ENCODE measurements around the gene CERK.
"Not testable (repeated sequence)": the region's sequence is repeated elsewhere in the genome, so short reads cannot be mapped to it uniquely, and the experiment has no call there.

Gene CERK

GRCh38 chr22:46659791-46660186 is 78.3 kb downstream of the CERK start:
- FAIRE-seq = no peak

- FAIRE-seq = no peak
Measured at GRCh38 chr22:46659059-46659790, 78.8 kb downstream of the CERK start.

GRCh38 chr22:46657996-46658947 is 79.8 kb downstream of the CERK start:
- no peak for FAIRE-seq

GRCh38 chr22:46657655-46657953 is 80.4 kb downstream of the CERK start:
- FAIRE-seq = no peak

DNA sequence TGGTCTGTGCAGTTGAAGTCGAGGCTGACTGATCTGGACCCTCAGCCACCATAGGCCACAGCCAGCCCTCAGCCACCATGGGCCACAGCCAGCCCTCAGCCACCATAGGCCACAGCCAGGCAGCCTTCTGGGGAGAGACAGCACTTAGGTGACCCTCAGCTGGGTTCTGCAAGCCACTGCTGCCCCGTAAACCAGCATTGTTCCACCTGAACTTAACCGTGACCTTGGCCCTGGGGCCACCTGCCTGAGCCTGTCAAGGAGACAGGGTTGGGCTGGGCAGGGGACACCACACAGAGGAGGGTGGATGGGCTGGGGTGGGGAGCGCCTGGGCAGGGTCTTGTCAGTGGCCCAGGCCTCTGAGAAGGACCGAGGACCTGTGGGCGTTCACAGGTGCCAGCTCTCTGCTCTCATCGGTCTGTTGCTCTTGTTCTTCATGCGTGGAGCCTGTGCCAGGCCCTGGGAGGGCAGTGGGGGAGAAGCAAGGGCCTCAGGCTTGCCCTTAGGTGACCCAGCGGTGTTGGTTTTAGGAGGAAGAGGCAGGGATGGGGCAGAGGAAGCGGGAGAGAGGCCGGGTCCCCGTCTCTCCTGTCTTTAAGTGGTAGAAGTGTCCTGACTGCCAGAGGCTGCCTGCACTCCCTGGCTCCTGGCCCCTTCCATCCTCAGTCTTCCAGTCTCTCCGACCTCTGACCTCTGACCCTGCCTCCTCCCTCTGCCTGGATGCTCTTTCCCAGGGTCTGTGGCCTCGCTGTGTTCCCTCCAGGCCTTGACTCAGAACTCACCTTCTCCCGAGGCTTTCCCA is 81.0 kb downstream of the CERK start:
- FAIRE-seq = no peak

- FAIRE-seq = no peak
Measured at GRCh38 chr22:46655861-46656608, 82.0 kb downstream of the CERK start.

DNA sequence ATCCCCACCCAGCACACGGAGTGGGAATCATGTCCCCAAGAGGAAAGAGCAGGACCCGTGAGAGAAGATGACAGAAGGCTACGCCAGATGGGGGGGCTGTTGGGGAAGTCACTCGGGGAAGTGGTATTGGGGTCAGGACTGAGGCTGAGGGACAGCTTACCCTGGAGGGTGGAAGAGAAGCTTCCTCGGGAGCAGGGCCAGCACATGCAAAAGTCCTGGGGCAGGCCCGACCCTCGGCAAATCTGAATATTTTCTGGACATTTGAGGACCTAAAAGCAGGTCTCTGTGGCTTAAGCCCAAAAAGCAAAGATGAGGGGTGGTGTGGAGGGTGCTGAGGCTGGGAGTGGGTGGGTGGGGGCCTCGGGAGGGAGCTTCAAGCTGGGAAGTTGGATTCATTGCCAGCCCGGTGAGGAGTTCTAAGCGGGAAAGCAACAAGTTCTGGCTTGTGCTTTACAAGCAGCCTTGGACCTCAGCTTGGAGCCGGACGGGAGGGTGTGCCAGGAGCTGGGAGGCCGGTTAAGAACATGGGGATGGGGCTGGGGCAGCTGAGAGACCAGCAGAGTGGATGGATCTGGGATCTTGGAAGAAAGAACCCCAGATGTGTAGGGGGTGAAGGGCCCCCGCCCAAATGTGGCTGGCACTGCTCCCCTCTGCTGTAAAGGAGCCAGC is 83.0 kb downstream of the CERK start:
- FAIRE-seq = no peak

GRCh38 chr22:46654426-46654825 is 83.6 kb downstream of the CERK start:
- no peak for FAIRE-seq

GRCh38 chr22:46653596-46653995 is 84.5 kb downstream of the CERK start:
- no peak for FAIRE-seq

- no peak for FAIRE-seq
Measured at GRCh38 chr22:46652847-46653331, 85.2 kb downstream of the CERK start.

GRCh38 chr22:46652081-46652846 is 85.8 kb downstream of the CERK start:
- FAIRE-seq = no peak

- FAIRE-seq = no peak
Measured at GRCh38 chr22:46651316-46651715, 86.7 kb downstream of the CERK start.

- no peak for FAIRE-seq
Measured at GRCh38 chr22:46650078-46650810, 87.8 kb downstream of the CERK start.

DNA sequence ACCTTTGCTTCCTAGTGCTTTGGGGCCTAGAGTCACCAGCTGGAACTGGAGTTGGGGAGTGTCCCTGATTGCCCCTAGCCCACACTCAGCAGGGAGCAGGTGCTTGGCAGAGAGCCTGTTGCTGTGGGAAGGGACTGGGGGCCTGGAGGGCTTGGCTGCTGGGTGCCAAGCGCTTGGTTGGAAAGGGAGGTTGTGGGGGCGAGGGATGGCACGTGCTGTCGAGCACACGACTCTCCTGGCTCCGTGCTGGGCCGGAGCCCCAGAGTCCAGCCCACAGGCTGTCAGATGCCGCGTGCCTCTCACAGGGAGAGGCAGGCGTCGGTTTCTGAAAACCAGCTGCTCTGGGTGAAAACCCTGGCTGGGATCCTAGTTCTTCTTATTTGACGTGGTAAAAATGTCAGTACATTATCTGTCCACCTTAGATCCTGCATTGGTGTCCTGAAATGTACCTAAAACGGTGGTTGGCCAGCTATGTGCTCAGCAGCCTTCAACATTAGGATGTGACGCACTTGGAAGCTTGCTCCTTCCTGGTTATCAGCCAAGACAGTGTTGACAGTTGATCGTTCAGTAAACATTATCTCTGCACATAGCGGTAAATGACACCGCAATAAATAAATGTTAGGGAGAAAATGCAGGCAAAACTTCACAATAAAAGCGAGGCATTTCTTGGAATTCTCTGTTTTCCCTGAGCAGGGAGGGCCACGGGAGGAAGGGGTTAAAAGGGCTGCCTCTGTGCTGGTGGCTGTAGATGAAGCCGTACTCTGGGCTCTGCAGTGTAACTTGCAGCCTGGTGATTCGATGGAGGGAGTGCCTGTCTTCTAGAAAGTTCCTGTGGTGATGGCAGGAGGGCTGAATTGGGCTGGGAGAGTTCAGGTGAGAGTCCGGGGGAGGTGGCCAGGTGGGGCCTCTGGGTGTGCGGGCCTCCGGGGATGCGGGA is 88.6 kb downstream of the CERK start:
- no peak for FAIRE-seq

- not testable (repeated sequence) for FAIRE-seq
Measured at GRCh38 chr22:46648225-46648820, 89.7 kb downstream of the CERK start.

DNA sequence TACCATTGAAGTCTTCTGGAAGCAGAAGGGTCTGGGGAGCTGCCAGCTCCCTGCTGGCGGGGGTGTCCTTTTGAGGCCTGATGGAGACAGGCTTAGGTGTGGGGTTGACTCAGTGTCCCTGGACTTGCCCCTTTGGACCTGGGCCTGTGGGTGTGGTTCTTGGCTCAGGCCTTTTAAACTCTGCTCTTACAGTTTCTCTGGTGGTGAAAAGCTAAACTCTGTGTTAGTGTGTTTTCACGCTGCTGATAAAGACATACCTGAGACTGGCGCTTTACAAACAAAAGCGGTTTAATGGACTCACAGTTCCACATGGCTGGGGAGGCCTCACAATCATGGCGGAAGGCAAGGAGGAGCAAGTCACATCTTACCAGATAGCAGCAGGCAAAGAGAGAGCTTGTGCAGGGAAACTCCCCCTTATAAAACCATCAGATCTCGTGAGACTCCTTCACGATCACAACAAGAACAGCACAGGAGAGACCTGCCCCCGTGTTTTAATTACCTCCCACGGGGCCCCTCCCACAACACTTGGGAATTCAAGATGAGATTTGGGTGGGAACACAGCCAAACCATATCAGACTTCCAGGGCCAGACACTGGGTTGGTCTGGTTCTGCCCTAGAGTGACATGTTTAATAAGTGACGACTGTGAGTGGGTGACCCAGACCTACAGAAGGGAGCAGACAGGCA is 91.4 kb downstream of the CERK start:
- FAIRE-seq = no peak

DNA sequence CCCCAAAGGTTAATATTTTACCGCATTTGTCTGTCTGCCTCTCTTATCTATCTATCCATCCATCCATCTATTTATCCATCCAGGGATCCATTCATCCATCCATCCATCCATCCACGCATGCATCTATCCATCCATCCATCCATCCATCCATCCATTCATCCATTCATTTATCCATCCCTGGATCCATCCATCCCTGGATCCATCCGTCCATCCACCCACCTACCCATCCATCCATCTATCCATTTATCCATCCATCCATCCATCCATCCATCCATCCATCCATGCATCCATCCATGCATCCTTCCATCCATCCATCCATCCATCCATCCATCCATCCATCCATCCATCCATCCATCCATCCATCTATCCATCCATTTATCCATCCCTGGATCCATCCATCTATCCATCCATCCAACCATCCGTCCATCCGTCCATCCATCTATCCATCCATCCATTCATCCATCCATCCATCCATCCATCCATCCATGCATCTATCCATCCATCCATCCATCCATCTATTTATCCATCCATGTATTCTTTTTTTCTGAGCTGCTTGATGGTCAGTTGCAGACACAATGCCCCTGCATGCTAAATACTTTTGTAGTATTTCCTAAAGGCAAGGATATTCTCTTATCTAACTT is 95.1 kb downstream of the CERK start:
- FAIRE-seq = not testable (repeated sequence)

All from A204.1 (cell line).